Memory B cell (primary cell): ENCODE measurements around the gene KCNE3.

Source experiments
- ATAC-seq: fragments of 150-1000 bp; cut with Tn5 transposase; 2 replicates; pipeline ENCODE4 v1.10.0; 2021; ENCODE audit warnings: low read depth, mild to moderate bottlenecking, moderate library complexity
- DNase-seq, 2 donors: peaks; one replicate each; pipeline ENCODE4 v3.0.0; 2022; ENCODE audit warnings: low spot score in 2 of 2
- H3K27ac Mint-ChIP-seq: one replicate; pipeline ENCODE4 v1.8.0; 2022; ENCODE audit warnings: mild to moderate bottlenecking, moderate library complexity, mixed read lengths
- H3K27me3 Mint-ChIP-seq: one replicate; pipeline ENCODE4 v1.8.0; 2022; ENCODE audit warnings: mixed read lengths
- H3K36me3 Mint-ChIP-seq: one replicate; pipeline ENCODE4 v1.8.0; 2022; ENCODE audit warnings: mild to moderate bottlenecking, mixed read lengths
- H3K4me1 Mint-ChIP-seq: one replicate; pipeline ENCODE4 v1.8.0; 2022; ENCODE audit warnings: mixed read lengths
- H3K4me3 Mint-ChIP-seq: one replicate; pipeline ENCODE4 v1.8.0; 2022; ENCODE audit warnings: mild to moderate bottlenecking, moderate library complexity, mixed read lengths
- H3K9me3 Mint-ChIP-seq: one replicate; pipeline ENCODE4 v1.8.0; 2022; ENCODE audit warnings: mixed read lengths

The KCNE3 gene

GRCh38 chr11:74466916-74467885 is at the start of gene KCNE3:
Gene KCNE3, minus strand, starts transcription at chr11:74467549. Its CDS starts 9,986 bp downstream, at chr11:74457563.
- ATAC-seq (no peak), DNase-seq (no peak)
- no peak within 1 kb of the TSS for H3K27ac Mint-ChIP-seq
- no peak within 1 kb of the TSS for H3K4me3 Mint-ChIP-seq
- peaks cover 31% of the 10 kb centered on the region for H3K27me3 Mint-ChIP-seq
- no peaks in the 10 kb centered on the region for H3K9me3 Mint-ChIP-seq
- H3K36me3 Mint-ChIP-seq, result no peaks in the 10 kb centered on the region
- H3K4me1 Mint-ChIP-seq, result peaks cover 5% of the 10 kb centered on the region

- DNase-seq (no peak), ATAC-seq (no peak)
- H3K27ac Mint-ChIP-seq, result no peak overlapping the region
- peaks cover 2% of the 10 kb centered on the region for H3K9me3 Mint-ChIP-seq
- H3K4me3 Mint-ChIP-seq, result no peak overlapping the region
- H3K4me1 Mint-ChIP-seq, result no peaks in the 10 kb centered on the region
- H3K36me3 Mint-ChIP-seq, result peaks cover 2% of the 10 kb centered on the region
- H3K27me3 Mint-ChIP-seq, result peaks cover 3% of the 10 kb centered on the region
Measured at GRCh38 chr11:74507582-74507981, 40.2 kb upstream of the KCNE3 start.

GRCh38 chr11:74506823-74507222 is 39.5 kb upstream of the KCNE3 start:
- peaks cover 3% of the 10 kb centered on the region for H3K27me3 Mint-ChIP-seq
- H3K4me3 Mint-ChIP-seq, result no peak overlapping the region
- H3K36me3 Mint-ChIP-seq, result no peaks in the 10 kb centered on the region

GRCh38 chr11:74505911-74506310 is 38.6 kb upstream of the KCNE3 start:
- Mint-ChIP-seq H3K4me3 (no peak overlapping the region), H3K27ac (no peak overlapping the region)
- no peak for ATAC-seq

More at GRCh38 chr11:74506823-74507222, 39.5 kb upstream of the KCNE3 start:
- ATAC-seq (no peak), DNase-seq (no peak)
- H3K27ac Mint-ChIP-seq, result no peak overlapping the region
- no peaks in the 10 kb centered on the region for H3K4me1 Mint-ChIP-seq
- H3K9me3 Mint-ChIP-seq, result no peaks in the 10 kb centered on the region

GRCh38 chr11:74504100-74504691 is 36.8 kb upstream of the KCNE3 start:
- H3K4me3 Mint-ChIP-seq, result no peak overlapping the region
- no peak for ATAC-seq
- H3K9me3 Mint-ChIP-seq, result peaks cover 4% of the 10 kb centered on the region
- no peak for DNase-seq
- peaks cover 5% of the 10 kb centered on the region for H3K27me3 Mint-ChIP-seq
- no peaks in the 10 kb centered on the region for H3K4me1 Mint-ChIP-seq
- H3K27ac Mint-ChIP-seq, result no peak overlapping the region
- H3K36me3 Mint-ChIP-seq, result peaks cover 3% of the 10 kb centered on the region

More at GRCh38 chr11:74505911-74506310, 38.6 kb upstream of the KCNE3 start:
- Mint-ChIP-seq H3K9me3 (peaks cover 2% of the 10 kb centered on the region), H3K4me1 (no peaks in the 10 kb centered on the region), H3K36me3 (no peaks in the 10 kb centered on the region), H3K27me3 (peaks cover 3% of the 10 kb centered on the region)
- DNase-seq, result no peak

- Mint-ChIP-seq H3K4me1 (peaks cover 9% of the 10 kb centered on the region), H3K27me3 (no peaks in the 10 kb centered on the region), H3K9me3 (no peaks in the 10 kb centered on the region), H3K27ac (no peak overlapping the region), H3K36me3 (peaks cover 10% of the 10 kb centered on the region), H3K4me3 (no peak overlapping the region)
- ATAC-seq, result no peak
- DNase-seq, result no peak
Measured at GRCh38 chr11:74494916-74495315, 27.6 kb upstream of the KCNE3 start.

- peaks cover 9% of the 10 kb centered on the region for H3K4me1 Mint-ChIP-seq
Measured at GRCh38 chr11:74493791-74494630, 26.7 kb upstream of the KCNE3 start.

GRCh38 chr11:74492974-74493790 is 25.8 kb upstream of the KCNE3 start, which contains the start of gene LIPT2:
Gene LIPT2, minus strand, starts transcription at chr11:74493724. Its CDS starts 21 bp downstream, at chr11:74493703.
- Mint-ChIP-seq H3K27me3 (no peaks in the 10 kb centered on the region), H3K27ac (peak within 1 kb of the TSS; percentile 24), H3K4me1 (peaks cover 9% of the 10 kb centered on the region), H3K9me3 (no peaks in the 10 kb centered on the region), H3K36me3 (peaks cover 10% of the 10 kb centered on the region), H3K4me3 (peak within 1 kb of the TSS; percentile 56)
- DNase-seq (peak; percentile 88 to 95), ATAC-seq (peak; percentile 92)

More at GRCh38 chr11:74493791-74494630, 26.7 kb upstream of the KCNE3 start:
- DNase-seq (no peak), ATAC-seq (no peak)
- H3K4me3 Mint-ChIP-seq, result peak overlapping the region; percentile 56
- H3K9me3 Mint-ChIP-seq, result no peaks in the 10 kb centered on the region
- H3K36me3 Mint-ChIP-seq, result peaks cover 10% of the 10 kb centered on the region
- H3K27me3 Mint-ChIP-seq, result no peaks in the 10 kb centered on the region
- peak overlapping the region; percentile 24 for H3K27ac Mint-ChIP-seq

- H3K4me1 Mint-ChIP-seq, result peaks cover 9% of the 10 kb centered on the region
- no peaks in the 10 kb centered on the region for H3K27me3 Mint-ChIP-seq
- DNase-seq, result no peak
- peak overlapping the region; percentile 66 for H3K4me3 Mint-ChIP-seq
- H3K9me3 Mint-ChIP-seq, result no peaks in the 10 kb centered on the region
- peaks cover 5% of the 10 kb centered on the region for H3K36me3 Mint-ChIP-seq
- no peak for ATAC-seq
- no peak overlapping the region for H3K27ac Mint-ChIP-seq
Measured at GRCh38 chr11:74492084-74492483, 24.7 kb upstream of the KCNE3 start.

- H3K27ac Mint-ChIP-seq, result no peak overlapping the region
- peaks cover 9% of the 10 kb centered on the region for H3K4me1 Mint-ChIP-seq
- H3K27me3 Mint-ChIP-seq, result no peaks in the 10 kb centered on the region
- no peak for ATAC-seq
- no peak overlapping the region for H3K4me3 Mint-ChIP-seq
- H3K9me3 Mint-ChIP-seq, result no peaks in the 10 kb centered on the region
- peaks cover 3% of the 10 kb centered on the region for H3K36me3 Mint-ChIP-seq
- DNase-seq, result no peak
Measured at GRCh38 chr11:74490941-74491340, 23.6 kb upstream of the KCNE3 start.

GRCh38 chr11:74487875-74488274 is 20.5 kb upstream of the KCNE3 start:
- Mint-ChIP-seq H3K27ac (peak overlapping the region; percentile 78), H3K27me3 (no peaks in the 10 kb centered on the region), H3K36me3 (peaks cover 3% of the 10 kb centered on the region), H3K9me3 (no peaks in the 10 kb centered on the region), H3K4me1 (peaks cover 5% of the 10 kb centered on the region), H3K4me3 (no peak overlapping the region)
- ATAC-seq, result no peak
- DNase-seq, result no peak

- H3K4me3 Mint-ChIP-seq, result no peak overlapping the region
- no peak overlapping the region for H3K27ac Mint-ChIP-seq
- no peaks in the 10 kb centered on the region for H3K36me3 Mint-ChIP-seq
- DNase-seq (no peak), ATAC-seq (no peak)
- no peaks in the 10 kb centered on the region for H3K9me3 Mint-ChIP-seq
- no peaks in the 10 kb centered on the region for H3K27me3 Mint-ChIP-seq
- no peaks in the 10 kb centered on the region for H3K4me1 Mint-ChIP-seq
Measured at GRCh38 chr11:74485868-74486267, 18.5 kb upstream of the KCNE3 start.
